ENCODE results near the gene LGALS7.

GRCh38 chr19:38727306-38727867 lies 45.9 kb downstream of the LGALS7 start:
- TF ChIP-seq EZH2 (IDR thresholded peaks at IDR 0.05; ENCODE audit: insufficient read depth, poor library complexity, severe bottlenecking) = no peak
- no peak for TF ChIP-seq EZH2phosphoT487 (IDR thresholded peaks at IDR 0.05; ENCODE audit: insufficient read depth, low read depth)
